G401 (cell line): ENCODE measurements around the gene PHRF1. TPM values are rescaled to one million over a fixed set of nuclear protein-coding genes. Genes with fewer than 3 reads are reported as not detected.

Experiments used
- DNase-seq: peaks from one replicate; pipeline ENCODE4 v3.0.0-alpha.2; 2015; ENCODE audit warnings: low spot score
- in situ Hi-C: cut with HindIII; loops from 2 replicates; pipeline ENCODE4 v1.10.0; 2016; ENCODE audit warnings: low sequenced_read_pairs, mixed read lengths
- total RNA-seq: library from RNA; depleted of rRNA; stranded (reverse); fragments of >200 nt; shearing (Covaris generic); gene quantifications from 2 replicates; pipeline ENCODE4 v1.2.3, GENCODE V29; 2014

The PHRF1 gene
- total RNA-seq, 1 experiment from 2014 or later, result 34.8 TPM

DNA sequence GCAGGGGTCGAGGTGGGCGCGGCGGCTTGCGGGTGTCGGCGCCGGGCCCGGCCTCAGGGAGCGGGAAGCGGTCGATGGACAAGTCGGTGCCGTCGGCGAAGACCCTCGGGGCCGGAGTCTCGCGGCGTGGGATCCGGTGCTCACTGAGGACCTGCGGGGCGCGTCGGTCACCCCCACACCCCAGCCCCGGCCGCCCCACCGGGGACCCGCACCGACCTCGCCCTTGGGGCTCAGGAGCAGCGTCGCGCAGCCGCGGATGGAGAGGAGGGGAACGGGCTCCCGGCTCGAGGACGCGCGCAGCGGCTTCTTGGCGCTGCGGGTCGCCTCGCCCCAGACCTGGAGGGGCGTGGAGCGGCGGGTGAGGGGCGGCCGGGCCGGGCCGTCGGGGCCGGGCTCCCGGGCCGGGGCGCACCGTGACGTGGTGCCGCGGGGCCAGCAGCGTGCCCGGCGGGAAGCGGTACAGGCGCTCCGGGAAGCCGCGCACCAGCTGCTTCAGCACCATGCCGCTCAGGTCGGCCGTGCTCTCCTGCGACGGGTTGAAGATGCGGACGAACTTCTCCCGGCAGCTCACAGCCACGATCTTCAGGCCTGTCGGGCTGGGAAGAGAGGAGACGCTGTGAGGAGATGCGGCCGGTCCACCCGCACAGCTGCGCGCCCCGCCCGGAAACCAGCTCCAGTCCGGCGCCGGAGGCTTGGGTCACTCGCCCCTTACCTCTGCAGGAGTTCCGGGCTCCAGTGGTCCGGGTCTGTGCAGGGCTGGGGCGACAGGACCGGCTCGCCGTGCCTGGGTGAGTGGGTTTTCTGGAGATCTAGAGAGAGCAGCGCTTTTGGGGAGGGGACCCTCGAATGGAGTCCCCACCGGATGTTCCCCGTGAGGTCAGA, 20.2 kb upstream of the PHRF1 start:
- DNase-seq, result no peak
- in situ Hi-C loops, result no loop called here

GRCh38 chr11:556662-557256, 19.5 kb upstream of the PHRF1 start:
- in situ Hi-C loops, result no loop called here
- no peak for DNase-seq

GRCh38 chr11:557328-558132, 18.7 kb upstream of the PHRF1 start:
- in situ Hi-C loops, result no loop called here
- DNase-seq, result no peak

DNA sequence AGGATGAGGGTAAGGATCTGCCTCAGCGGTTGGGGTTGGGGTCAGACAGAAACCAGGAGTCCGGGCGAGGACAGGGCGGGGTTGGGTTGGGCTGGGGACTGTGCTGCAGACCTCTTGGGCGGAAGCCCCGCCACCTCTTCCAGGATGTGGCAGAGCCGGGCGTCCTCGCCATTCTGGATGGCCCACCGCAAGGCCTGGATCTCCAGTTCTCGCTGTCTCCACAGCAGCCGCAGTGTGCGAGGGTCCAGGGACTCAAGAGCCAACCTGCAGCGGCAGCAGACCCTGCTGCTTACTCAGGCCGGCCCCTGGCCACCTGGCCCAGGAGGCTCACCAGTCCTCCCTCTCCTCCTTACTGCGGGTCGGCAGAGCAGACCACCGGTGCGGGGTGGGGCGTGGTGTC, 17.8 kb upstream of the PHRF1 start:
- no peak for DNase-seq
- in situ Hi-C loops, result no loop called here

GRCh38 chr11:559020-559620, 17.1 kb upstream of the PHRF1 start:
- in situ Hi-C loops, result no loop called here
- no peak for DNase-seq

GRCh38 chr11:559712-560304, 16.5 kb upstream of the PHRF1 start:
- in situ Hi-C loops, result no loop called here

GRCh38 chr11:560305-561147, 15.7 kb upstream of the PHRF1 start, which contains the start of the genes LMNTD2 and RASSF7:
Gene LMNTD2, minus strand, starts transcription at chr11:560738. Its CDS starts 22 bp downstream, at chr11:560716.
Gene RASSF7, plus strand, starts transcription at chr11:560970. Its CDS starts 799 bp downstream, at chr11:561769.
- in situ Hi-C loops, result no loop called here
- peak; percentile 88 for DNase-seq

More at GRCh38 chr11:559712-560304, 16.5 kb upstream of the PHRF1 start:
- DNase-seq, result no peak

DNA sequence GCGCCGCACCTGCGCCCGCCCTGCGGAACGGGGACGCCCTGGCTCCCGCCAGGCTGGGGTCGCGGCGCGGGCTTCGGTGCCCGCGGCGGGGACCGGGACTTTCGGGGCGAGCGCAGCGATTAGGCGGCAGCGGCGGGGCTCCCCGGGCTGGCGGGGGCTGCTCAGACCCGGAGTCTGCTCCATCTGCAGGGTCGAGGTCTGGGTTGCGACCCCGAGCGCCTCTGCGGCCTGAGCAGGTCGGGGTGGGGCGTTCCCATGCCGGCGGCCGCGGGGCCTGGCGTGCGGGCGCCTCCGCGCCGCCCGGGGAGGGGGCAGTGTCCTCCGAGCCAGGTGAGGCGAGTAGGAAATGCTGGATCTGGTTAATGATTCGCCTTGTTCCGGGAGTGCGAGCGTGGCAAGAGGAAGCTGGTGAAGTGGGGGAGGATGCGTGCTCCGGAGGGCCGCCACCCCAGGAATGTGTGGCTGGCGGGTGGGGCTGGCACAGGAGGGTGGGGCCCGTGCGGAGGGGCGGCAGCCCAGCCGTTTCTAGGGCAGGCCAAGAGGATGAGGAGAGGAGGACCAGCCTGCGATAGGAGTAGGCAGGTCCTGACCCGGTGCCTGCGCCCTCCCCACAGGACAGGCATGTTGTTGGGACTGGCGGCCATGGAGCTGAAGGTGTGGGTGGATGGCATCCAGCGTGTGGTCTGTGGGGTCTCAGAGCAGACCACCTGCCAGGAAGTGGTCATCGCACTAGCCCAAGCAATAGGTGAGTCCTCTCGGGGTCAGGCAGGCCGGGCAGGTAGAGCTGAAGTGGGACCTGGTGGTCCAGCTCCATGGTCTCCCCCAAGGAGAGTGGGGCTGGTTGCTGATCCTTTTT, 14.9 kb upstream of the PHRF1 start:
- no peak for DNase-seq
- in situ Hi-C loops, result no loop called here

- DNase-seq, result no peak
- in situ Hi-C loops, result no loop called here
Observed at GRCh38 chr11:562046-562645, 14.1 kb upstream of the PHRF1 start.

GRCh38 chr11:563066-563811, 13.0 kb upstream of the PHRF1 start:
- in situ Hi-C loops, result no loop called here
- no peak for DNase-seq

GRCh38 chr11:563812-564578, 12.3 kb upstream of the PHRF1 start:
- no peak for DNase-seq
- in situ Hi-C loops, result no loop called here

DNA sequence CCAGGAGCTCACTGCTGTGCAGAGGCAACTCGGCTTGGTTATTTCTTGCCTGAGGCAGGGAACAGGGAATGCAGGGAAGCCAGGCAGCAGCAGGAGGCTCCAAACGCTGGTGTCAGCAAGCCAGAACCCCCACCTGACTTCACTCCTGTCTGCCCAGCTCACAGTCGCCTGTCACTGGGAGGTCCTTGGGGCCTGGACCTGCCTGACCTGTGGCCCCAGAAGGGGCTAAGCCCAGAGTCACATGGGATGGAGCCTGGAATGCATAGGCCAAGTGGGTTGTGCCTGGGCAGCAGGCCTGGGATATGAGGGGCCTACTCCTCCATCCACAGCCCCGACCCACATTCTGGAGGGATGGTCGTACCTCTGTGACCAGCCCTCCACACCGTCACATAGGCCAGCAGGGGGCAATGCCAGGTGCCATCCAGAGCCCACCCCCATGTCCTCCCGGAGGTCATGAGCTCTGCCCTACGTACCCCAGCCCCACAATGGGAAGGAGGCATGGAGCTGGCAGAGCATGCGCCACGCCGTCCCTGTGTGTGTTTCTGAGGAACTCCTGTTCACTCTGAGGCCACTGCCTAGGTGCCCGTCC, 10.3 kb upstream of the PHRF1 start:
- DNase-seq, result peak; percentile 24
- in situ Hi-C loops, result no loop called here

DNA sequence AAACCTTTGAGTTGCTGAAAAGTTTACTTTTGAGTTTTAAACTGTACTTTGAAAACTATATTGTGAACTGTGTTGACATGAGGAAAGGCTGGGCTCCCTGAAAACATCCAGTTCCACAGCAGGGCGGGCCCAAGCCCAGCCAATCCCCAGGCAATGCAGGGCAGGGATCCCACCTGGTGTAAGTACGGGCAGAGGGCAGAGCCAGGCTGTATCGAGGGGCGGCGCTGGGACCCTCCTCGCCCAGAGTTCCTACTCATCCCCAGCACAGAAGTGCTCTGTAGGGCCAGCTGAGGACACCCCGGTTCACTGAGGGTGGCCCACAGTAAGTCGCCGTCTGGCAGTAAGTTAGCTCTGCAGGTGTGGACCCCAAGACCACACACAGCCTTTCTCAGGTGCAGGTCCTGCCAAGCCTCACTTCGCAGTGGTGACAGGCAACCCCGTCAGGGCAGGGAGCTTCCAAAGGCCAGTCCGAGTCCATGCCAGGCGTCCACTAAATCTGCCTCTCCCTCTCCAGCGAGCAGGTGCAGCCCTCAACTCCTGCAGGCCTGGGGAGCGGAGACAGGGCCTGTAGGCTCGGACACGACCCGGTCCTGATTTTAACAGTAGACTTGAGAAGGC, 9.2 kb upstream of the PHRF1 start:
- no peak for DNase-seq
- in situ Hi-C loops, result no loop called here

GRCh38 chr11:567629-568292, 8.5 kb upstream of the PHRF1 start:
- DNase-seq, result peak; percentile 29
- in situ Hi-C loops, result no loop called here
